ENCODE measurements around the gene CCSER1. TPM values are rescaled to one million over a fixed set of nuclear protein-coding genes. Genes with fewer than 3 reads are reported as not detected.

Gene CCSER1
- total RNA-seq, 2 experiments from 2014 or later: not detected

DNA sequence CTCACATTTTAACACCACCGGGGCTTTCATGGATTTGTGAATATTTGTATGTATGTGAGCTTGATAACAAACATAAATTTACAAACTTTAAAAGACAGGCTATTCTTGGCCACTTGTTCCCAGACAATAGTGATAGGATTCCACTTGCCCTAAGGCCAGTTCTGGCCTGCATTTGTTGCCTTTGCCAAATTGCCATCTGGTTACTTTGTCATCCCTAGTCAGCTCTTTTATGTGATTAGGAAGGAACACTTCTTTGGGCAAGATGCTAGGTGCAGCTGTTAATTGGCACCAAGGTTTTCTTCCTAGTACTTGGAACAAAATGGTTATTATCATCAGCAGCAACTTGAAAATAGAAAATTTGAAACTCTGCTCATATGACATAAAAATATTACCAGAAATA, 63.3 kb downstream of the CCSER1 start:
- no peak overlapping the region for H3K4me3 ChIP-seq (ENCODE audit: low read depth, low read length, poor library complexity, severe bottlenecking)
- no peaks in the 10 kb centered on the region for H3K9me3 ChIP-seq (ENCODE audit: low read length)
- no peak overlapping the region for H3K27ac ChIP-seq (ENCODE audit: low read depth, low read length, poor library complexity, severe bottlenecking)
- no peak overlapping the region for H3K4me2 ChIP-seq (ENCODE audit: low read length)
- no peak for DNase-seq (ENCODE audit: low spot score)
- no peaks in the 10 kb centered on the region for H4K20me1 ChIP-seq (ENCODE audit: insufficient read depth, low read length)
- ChIA-PET POLR2A (no interaction called here), CTCF (ENCODE audit: unreplicated experiment) (no interaction called here)
- H3K9me2 ChIP-seq (ENCODE audit: insufficient read depth, low read length): no peaks in the 10 kb centered on the region
- H3K36me3 ChIP-seq (ENCODE audit: insufficient read depth, low read length): no peaks in the 10 kb centered on the region
- no peak for TF ChIP-seq EZH2phosphoT487 (IDR thresholded peaks at IDR 0.05; ENCODE audit: borderline replicate concordance, low read depth, low read length)
- TF ChIP-seq, protein P1, sequence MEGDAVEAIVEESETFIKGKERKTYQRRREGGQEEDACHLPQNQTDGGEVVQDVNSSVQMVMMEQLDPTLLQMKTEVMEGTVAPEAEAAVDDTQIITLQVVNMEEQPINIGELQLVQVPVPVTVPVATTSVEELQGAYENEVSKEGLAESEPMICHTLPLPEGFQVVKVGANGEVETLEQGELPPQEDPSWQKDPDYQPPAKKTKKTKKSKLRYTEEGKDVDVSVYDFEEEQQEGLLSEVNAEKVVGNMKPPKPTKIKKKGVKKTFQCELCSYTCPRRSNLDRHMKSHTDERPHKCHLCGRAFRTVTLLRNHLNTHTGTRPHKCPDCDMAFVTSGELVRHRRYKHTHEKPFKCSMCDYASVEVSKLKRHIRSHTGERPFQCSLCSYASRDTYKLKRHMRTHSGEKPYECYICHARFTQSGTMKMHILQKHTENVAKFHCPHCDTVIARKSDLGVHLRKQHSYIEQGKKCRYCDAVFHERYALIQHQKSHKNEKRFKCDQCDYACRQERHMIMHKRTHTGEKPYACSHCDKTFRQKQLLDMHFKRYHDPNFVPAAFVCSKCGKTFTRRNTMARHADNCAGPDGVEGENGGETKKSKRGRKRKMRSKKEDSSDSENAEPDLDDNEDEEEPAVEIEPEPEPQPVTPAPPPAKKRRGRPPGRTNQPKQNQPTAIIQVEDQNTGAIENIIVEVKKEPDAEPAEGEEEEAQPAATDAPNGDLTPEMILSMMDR (conservative IDR thresholded peaks at IDR 0.05; ENCODE audit: low read length): no peak
- intact Hi-C loops (cut with micrococcal nuclease; ENCODE audit: unreplicated experiment): no loop called here
- no peak overlapping the region for H2AFZ ChIP-seq (ENCODE audit: low read length)
- BruUV-seq (replicated peaks): no TSS peak
- H3K79me2 ChIP-seq (ENCODE audit: insufficient read depth, low read depth, low read length): no peaks in the 10 kb centered on the region
- no peaks in the 10 kb centered on the region for H3K4me1 ChIP-seq (ENCODE audit: insufficient read depth, low read length, poor library complexity, severe bottlenecking)

DNA sequence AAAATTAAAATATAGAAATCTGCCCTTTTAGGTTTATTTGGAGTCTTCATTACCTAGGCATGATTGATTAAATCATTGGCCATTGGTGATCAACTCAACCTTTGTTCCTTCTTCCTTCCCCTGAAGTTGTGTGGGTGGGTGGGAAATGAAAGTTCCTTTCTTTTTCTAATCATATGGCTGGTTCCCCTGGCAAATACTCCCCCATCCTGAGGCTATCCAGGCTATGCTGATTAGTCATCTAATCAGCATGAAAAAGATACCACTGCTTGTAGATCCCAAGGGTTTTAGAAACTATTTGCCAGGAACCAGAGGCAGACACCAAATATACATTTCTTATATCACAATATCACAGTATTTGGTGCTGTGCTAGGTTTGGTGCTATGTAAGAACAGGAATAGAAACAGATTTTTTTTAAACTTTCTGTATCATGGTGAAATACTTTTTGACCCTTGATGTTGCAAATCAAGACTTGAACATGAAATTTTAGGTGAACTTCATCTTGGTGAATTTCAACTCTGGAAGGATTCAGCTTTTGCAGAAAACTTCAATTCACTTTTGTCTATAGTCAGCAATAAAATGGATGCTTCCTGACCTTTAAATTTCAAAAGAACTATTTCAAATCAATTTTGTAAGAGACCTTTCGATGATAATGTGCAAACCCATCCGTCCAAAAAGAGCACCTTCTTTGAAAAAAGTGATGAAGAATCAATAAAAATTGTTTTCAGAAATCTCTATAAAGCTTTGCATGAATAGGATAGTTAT, 71.1 kb downstream of the CCSER1 start:
- ChIA-PET CTCF (ENCODE audit: unreplicated experiment) (no interaction called here), POLR2A (interaction anchor here (0.8 kb wide), 1 partner anchor 9 kb away, joined by 4 read pairs; no protein-coding TSS in a partner anchor)
- H3K4me2 ChIP-seq (ENCODE audit: low read length): no peak overlapping the region
- H3K36me3 ChIP-seq (ENCODE audit: insufficient read depth, low read length): no peaks in the 10 kb centered on the region
- no peak for DNase-seq (ENCODE audit: low spot score)
- TF ChIP-seq, protein P1 (conservative IDR thresholded peaks at IDR 0.05; ENCODE audit: low read length): no peak
- no peak for TF ChIP-seq EZH2phosphoT487 (IDR thresholded peaks at IDR 0.05; ENCODE audit: borderline replicate concordance, low read depth, low read length)
- H3K9me2 ChIP-seq (ENCODE audit: insufficient read depth, low read length): no peaks in the 10 kb centered on the region
- H4K20me1 ChIP-seq (ENCODE audit: insufficient read depth, low read length): no peaks in the 10 kb centered on the region
- no peak overlapping the region for H2AFZ ChIP-seq (ENCODE audit: low read length)
- H3K27ac ChIP-seq (ENCODE audit: low read depth, low read length, poor library complexity, severe bottlenecking): no peak overlapping the region
- H3K9me3 ChIP-seq (ENCODE audit: low read length): no peaks in the 10 kb centered on the region
- intact Hi-C loops (cut with micrococcal nuclease; ENCODE audit: unreplicated experiment): no loop called here
- BruUV-seq (replicated peaks): no TSS peak
- H3K4me1 ChIP-seq (ENCODE audit: insufficient read depth, low read length, poor library complexity, severe bottlenecking): no peaks in the 10 kb centered on the region
- H3K79me2 ChIP-seq (ENCODE audit: insufficient read depth, low read depth, low read length): no peaks in the 10 kb centered on the region
- no peak overlapping the region for H3K4me3 ChIP-seq (ENCODE audit: low read depth, low read length, poor library complexity, severe bottlenecking)

DNA sequence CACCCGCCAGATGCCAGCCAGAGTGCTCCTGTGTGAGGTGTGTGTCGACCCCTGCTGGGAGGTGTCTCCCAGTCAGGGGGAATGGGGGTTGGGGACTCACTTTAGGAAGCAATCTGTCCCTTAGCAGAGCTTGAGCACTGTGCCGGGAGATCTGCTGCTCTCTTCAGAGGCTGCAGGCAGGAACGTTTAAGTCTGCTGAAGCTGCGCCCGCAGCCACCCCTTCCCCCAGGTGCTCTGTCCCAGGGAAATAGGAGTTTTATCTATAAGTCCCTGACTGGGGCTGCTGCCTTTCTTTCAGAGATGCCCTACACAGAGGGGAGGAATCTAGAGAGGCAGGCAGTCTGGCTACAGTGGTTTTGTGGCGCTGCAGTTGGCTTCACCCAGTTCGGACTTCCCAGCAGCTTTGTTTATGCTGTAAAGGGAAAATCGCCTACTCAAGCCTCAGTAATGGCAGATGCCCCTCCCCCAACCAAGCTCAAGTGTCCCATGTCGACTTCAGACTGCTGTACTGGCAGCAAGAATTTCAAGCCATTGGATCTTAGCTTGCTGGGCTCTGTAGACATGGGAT, 80.8 kb downstream of the CCSER1 start:
- no peak for TF ChIP-seq EZH2phosphoT487 (IDR thresholded peaks at IDR 0.05; ENCODE audit: borderline replicate concordance, low read depth, low read length)
- TF ChIP-seq, protein P1 (conservative IDR thresholded peaks at IDR 0.05; ENCODE audit: low read length): no peak
- DNase-seq (ENCODE audit: low spot score): no peak

More for the DNA sequence above, 80.8 kb downstream of the CCSER1 start:
- no peaks in the 10 kb centered on the region for H3K79me2 ChIP-seq (ENCODE audit: insufficient read depth, low read depth, low read length)
- POLR2A ChIA-PET: no interaction called here
- H3K9me2 ChIP-seq (ENCODE audit: insufficient read depth, low read length): no peaks in the 10 kb centered on the region
- H3K4me1 ChIP-seq (ENCODE audit: insufficient read depth, low read length, poor library complexity, severe bottlenecking): no peaks in the 10 kb centered on the region
- no TSS peak for BruUV-seq (replicated peaks)
- H3K4me3 ChIP-seq (ENCODE audit: low read depth, low read length, poor library complexity, severe bottlenecking): no peak overlapping the region
- no peaks in the 10 kb centered on the region for H3K36me3 ChIP-seq (ENCODE audit: insufficient read depth, low read length)
- no peak overlapping the region for H3K27ac ChIP-seq (ENCODE audit: low read depth, low read length, poor library complexity, severe bottlenecking)
- H4K20me1 ChIP-seq (ENCODE audit: insufficient read depth, low read length): no peaks in the 10 kb centered on the region
- H3K4me2 ChIP-seq (ENCODE audit: low read length): no peak overlapping the region
- no peaks in the 10 kb centered on the region for H3K9me3 ChIP-seq (ENCODE audit: low read length)
- CTCF ChIA-PET (ENCODE audit: unreplicated experiment): no interaction called here
- no peak overlapping the region for H2AFZ ChIP-seq (ENCODE audit: low read length)
- intact Hi-C loops (cut with micrococcal nuclease; ENCODE audit: unreplicated experiment): no loop called here
